Measurements from ENCODE around the gene DNAH6. TPM values are rescaled to one million over a fixed set of nuclear protein-coding genes. Genes with fewer than 3 reads are reported as not detected.
A peak's percentile ranks its signal among the peaks of the same experiment; 100 is the strongest.
"Not testable (repeated sequence)": the region's sequence is repeated elsewhere in the genome, so short reads cannot be mapped to it uniquely, and the experiment has no call there.

Gene DNAH6
- polyA plus RNA-seq, 2 of the 4 experiments (the other 2 are of a cell fraction), result 0.13 to 0.32 TPM

DNA sequence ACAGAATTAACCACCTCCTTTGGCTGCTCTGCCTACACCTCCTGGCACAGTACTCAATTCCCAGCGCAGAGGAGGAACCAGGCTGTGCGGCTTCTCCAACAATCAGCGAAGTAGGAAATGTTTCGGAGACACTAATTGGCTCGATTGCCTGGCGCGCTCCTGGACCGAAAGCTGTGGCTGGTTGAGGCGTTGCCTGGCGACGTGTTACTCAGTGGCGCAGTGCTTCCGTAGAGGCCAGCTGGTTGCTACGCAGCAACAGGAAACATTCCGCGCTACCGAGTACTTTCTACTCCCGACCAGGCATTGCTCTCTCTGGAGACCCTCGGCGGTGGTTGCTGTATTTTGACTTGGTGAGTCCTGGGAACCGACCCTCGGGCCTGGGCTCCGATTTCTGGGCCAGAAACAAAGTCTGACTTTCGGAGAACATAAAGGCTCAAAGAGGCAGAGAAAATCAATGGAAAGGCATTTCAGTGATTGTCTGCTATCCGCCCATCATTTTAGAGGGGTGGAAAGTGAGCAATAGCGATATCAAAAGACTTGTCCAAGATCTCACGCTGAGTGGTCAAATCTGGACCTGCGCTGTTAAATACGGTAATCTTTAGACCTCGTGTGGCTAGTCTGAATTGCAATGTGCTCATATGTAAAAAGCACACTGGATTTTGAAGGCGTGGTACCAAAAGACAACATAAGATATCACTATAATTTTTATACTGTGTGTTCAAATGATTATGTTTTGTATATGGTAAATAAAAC lies at the start of gene DNAH6 (continued):
- TF ChIP-seq, protein P1, sequence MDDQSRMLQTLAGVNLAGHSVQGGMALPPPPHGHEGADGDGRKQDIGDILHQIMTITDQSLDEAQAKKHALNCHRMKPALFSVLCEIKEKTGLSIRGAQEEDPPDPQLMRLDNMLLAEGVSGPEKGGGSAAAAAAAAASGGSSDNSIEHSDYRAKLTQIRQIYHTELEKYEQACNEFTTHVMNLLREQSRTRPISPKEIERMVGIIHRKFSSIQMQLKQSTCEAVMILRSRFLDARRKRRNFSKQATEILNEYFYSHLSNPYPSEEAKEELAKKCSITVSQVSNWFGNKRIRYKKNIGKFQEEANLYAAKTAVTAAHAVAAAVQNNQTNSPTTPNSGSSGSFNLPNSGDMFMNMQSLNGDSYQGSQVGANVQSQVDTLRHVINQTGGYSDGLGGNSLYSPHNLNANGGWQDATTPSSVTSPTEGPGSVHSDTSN (IDR thresholded peaks at IDR 0.05), result 0 out of 2 replicates have a peak, but pooled peaks have one; percentile 34
- TF ChIP-seq EHF (CRISPR knock-in tag; IDR thresholded peaks at IDR 0.05), result no peak

DNA sequence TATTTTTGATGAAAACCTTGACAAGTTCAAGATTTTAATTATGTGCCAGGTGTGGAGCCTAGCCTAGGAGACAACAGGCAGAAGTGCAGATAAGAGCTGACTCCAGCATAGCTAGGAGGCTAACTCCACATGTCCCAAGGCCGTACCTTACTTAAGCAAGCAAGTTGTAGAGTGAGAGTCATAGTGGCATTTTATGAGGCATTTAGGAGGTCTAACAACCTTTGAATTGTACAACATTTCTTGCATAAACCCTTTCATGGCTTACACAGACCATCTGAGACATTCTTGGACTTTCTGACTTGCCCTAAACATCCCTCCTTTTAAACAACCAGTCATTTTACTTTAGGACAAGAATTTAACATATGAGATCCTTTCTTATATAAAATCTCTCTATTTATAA lies 48.9 kb upstream of the DNAH6 start:
- Histone ChIP-seq H3K9me3 (no peaks in the 10 kb centered on the region; the same call in 2 of the 3 replicates), H3K27ac (no peak overlapping the region), H3K4me1 (0 out of 3 replicates have a peak, but pooled peaks cover 2% of the 10 kb centered on the region), H3K4me3 (no peak overlapping the region), H3K4me2 (no peak overlapping the region)
- FAIRE-seq, result no peak
- ChIA-PET CTCF (interaction anchor here (1.2 kb wide), 1 partner anchor 398 kb away, joined by 3 read pairs; no protein-coding TSS in a partner anchor), POLR2A (no interaction called here)
- DNase-seq (ENCODE audit: low read depth in 1 of 2, low spot score in 1 of 2), result no peak
- 100% methylated on average over 1 of the region's 1 CpG for WGBS (ENCODE audit: missing lambda C conversion rate)
- no peak for ATAC-seq
- TF ChIP-seq ZFP36 (IDR thresholded peaks at IDR 0.05; ENCODE audit: borderline replicate concordance, partially characterized antibody) (peak; percentile 35), ZNF302 (CRISPR knock-in tag; IDR thresholded peaks at IDR 0.05) (no peak), RARB (CRISPR knock-in tag; IDR thresholded peaks at IDR 0.05) (no peak), MAX (IDR thresholded peaks at IDR 0.05) (no peak)

GRCh38 chr2:84472423-84472822 lies 43.9 kb upstream of the DNAH6 start:
- H3K4me2 ChIP-seq; H3K4me1 ChIP-seq; H3K27ac ChIP-seq; POLR2A ChIA-PET; H3K9me3 ChIP-seq; FAIRE-seq; H3K4me3 ChIP-seq; DNase-seq (ENCODE audit: low read depth in 1 of 2, low spot score in 1 of 2); ATAC-seq: not testable (repeated sequence)
- peak; percentile 28 to 41; a peak in 2 of 4 replicates for TF ChIP-seq CEBPB (IDR thresholded peaks at IDR 0.05)
- CTCF ChIA-PET, result interaction anchor here (1.0 to 1.7 kb wide), 3 partner anchors 12 to 14 kb away, joined by 4 read pairs; partner anchors contain the start of gene SUCLG1
- WGBS (ENCODE audit: missing lambda C conversion rate), result 80% methylated on average over 2 of the region's 2 CpGs

DNA sequence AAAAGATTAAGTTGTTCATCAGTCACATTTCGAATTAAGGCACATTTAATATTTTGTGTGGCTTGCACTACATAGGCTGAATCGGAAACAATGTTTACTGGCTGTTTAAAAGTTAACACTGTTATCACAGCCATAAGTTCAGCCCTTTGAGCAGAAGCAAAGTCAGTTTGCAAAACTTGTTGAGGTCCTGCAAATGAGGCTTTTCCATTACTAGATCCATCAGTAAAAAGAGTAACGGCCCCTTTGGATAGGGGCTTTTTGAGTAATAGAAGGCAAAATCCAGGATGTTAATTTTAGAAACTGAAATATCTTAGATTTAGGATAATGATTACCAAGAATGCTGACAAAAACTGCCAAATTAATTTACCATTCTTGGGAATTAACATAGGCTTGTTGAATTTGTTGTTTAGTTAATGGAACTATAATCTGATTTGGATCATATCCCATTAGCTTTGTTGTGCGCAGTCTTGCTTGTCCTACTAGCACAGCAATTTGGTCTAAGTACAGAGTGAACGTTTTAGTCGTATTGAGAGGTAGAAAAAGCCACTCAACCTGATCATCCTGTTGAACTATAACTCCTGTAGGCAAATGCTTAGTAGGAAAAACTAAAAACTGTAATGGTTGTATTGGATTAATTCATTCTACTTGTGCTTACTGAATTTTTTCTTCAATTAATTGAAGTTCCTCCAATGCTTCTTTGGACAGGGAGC lies 43.3 kb upstream of the DNAH6 start:
- POLR2A ChIA-PET, result no interaction called here
- no peak for ATAC-seq
- 57% methylated on average over 6 of the region's 6 CpGs for WGBS (ENCODE audit: missing lambda C conversion rate)

More for the DNA sequence above, 43.3 kb upstream of the DNAH6 start:
- CTCF ChIA-PET, result interaction anchor here (1.0 to 1.7 kb wide), 3 partner anchors 12 to 14 kb away, joined by 4 read pairs; partner anchors contain the start of gene SUCLG1
- TF ChIP-seq HEYL (CRISPR knock-in tag; IDR thresholded peaks at IDR 0.05), result no peak
- TF ChIP-seq USF2 (IDR thresholded peaks at IDR 0.05), result no peak
- no peak for TF ChIP-seq KDM5A (IDR thresholded peaks at IDR 0.05)
- TF ChIP-seq RAD21 (conservative IDR thresholded peaks at IDR 0.05 in 1 of 2, IDR thresholded peaks at IDR 0.05 in 1 of 2), result no peak
- no peak for TF ChIP-seq NPAS2 (CRISPR knock-in tag; IDR thresholded peaks at IDR 0.05; ENCODE audit: borderline replicate concordance)
- TF ChIP-seq RNF2 (IDR thresholded peaks at IDR 0.05; ENCODE audit: borderline replicate concordance, low read depth), result no peak
- no peak for TF ChIP-seq JUNB (IDR thresholded peaks at IDR 0.05)
- TF ChIP-seq FOXS1 (CRISPR knock-in tag; IDR thresholded peaks at IDR 0.05), result no peak
- TF ChIP-seq, protein P2, sequence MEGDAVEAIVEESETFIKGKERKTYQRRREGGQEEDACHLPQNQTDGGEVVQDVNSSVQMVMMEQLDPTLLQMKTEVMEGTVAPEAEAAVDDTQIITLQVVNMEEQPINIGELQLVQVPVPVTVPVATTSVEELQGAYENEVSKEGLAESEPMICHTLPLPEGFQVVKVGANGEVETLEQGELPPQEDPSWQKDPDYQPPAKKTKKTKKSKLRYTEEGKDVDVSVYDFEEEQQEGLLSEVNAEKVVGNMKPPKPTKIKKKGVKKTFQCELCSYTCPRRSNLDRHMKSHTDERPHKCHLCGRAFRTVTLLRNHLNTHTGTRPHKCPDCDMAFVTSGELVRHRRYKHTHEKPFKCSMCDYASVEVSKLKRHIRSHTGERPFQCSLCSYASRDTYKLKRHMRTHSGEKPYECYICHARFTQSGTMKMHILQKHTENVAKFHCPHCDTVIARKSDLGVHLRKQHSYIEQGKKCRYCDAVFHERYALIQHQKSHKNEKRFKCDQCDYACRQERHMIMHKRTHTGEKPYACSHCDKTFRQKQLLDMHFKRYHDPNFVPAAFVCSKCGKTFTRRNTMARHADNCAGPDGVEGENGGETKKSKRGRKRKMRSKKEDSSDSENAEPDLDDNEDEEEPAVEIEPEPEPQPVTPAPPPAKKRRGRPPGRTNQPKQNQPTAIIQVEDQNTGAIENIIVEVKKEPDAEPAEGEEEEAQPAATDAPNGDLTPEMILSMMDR (IDR thresholded peaks at IDR 0.05), result no peak
- TF ChIP-seq RFX5 (IDR thresholded peaks at IDR 0.05), result no peak
- no peak for TF ChIP-seq CBX2 (IDR thresholded peaks at IDR 0.05; ENCODE audit: borderline replicate concordance, low read depth)
- no peak for TF ChIP-seq E2F6 (IDR thresholded peaks at IDR 0.05; ENCODE audit: borderline replicate concordance, low read depth)
- TF ChIP-seq HOXB5 (CRISPR knock-in tag; IDR thresholded peaks at IDR 0.05), result no peak
- TF ChIP-seq POLR2A (IDR thresholded peaks at IDR 0.05; ENCODE audit: low read length), result no peak
- no peak for TF ChIP-seq EHMT2 (IDR thresholded peaks at IDR 0.05; ENCODE audit: low read depth)
- no peak for TF ChIP-seq GATA3 (IDR thresholded peaks at IDR 0.05; ENCODE audit: borderline replicate concordance)
- TF ChIP-seq, protein P1 (IDR thresholded peaks at IDR 0.05), result no peak
- H3K9me3 ChIP-seq, result no peaks in the 10 kb centered on the region
- H3K4me1 ChIP-seq, result 0 out of 3 replicates have a peak, but pooled peaks cover 3% of the 10 kb centered on the region
- FAIRE-seq, result no peak
- H3K27ac ChIP-seq, result no peak overlapping the region
- no peak for DNase-seq (ENCODE audit: low read depth in 1 of 2, low spot score in 1 of 2)
- H3K4me3 ChIP-seq, result no peak overlapping the region
- no peak overlapping the region for H3K4me2 ChIP-seq

Data from A549 (cell line).